ENCODE results near the gene ZNF883. TPM values are rescaled to one million over a fixed set of nuclear protein-coding genes. Genes with fewer than 3 reads are reported as not detected.

The ZNF883 gene
- total RNA-seq, 4 donors from 2014 or later, result 1.3 to 13.3 (median 6.5) TPM

GRCh38 chr9:112945620-112946208, 66.3 kb downstream of the ZNF883 start:
- Histone ChIP-seq H3K4me3 (no peak overlapping the region), H3K27me3 (peaks cover 0 to under 1% of the 10 kb centered on the region in 2 donors), H3K36me3 (no peaks in the 10 kb centered on the region), H3K9me3 (no peaks in the 10 kb centered on the region), H3K27ac (no peak overlapping the region), H3K4me1 (no peaks in the 10 kb centered on the region)
- intact Hi-C loops (cut with DNase I; ENCODE audit: low total_unique reads), result no loop called here
- TF ChIP-seq, protein P1, sequence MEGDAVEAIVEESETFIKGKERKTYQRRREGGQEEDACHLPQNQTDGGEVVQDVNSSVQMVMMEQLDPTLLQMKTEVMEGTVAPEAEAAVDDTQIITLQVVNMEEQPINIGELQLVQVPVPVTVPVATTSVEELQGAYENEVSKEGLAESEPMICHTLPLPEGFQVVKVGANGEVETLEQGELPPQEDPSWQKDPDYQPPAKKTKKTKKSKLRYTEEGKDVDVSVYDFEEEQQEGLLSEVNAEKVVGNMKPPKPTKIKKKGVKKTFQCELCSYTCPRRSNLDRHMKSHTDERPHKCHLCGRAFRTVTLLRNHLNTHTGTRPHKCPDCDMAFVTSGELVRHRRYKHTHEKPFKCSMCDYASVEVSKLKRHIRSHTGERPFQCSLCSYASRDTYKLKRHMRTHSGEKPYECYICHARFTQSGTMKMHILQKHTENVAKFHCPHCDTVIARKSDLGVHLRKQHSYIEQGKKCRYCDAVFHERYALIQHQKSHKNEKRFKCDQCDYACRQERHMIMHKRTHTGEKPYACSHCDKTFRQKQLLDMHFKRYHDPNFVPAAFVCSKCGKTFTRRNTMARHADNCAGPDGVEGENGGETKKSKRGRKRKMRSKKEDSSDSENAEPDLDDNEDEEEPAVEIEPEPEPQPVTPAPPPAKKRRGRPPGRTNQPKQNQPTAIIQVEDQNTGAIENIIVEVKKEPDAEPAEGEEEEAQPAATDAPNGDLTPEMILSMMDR (IDR thresholded peaks at IDR 0.05), result no peak
- TF ChIP-seq POLR2A (IDR thresholded peaks at IDR 0.05), result no peak
- DNase-seq, result no peak

DNA sequence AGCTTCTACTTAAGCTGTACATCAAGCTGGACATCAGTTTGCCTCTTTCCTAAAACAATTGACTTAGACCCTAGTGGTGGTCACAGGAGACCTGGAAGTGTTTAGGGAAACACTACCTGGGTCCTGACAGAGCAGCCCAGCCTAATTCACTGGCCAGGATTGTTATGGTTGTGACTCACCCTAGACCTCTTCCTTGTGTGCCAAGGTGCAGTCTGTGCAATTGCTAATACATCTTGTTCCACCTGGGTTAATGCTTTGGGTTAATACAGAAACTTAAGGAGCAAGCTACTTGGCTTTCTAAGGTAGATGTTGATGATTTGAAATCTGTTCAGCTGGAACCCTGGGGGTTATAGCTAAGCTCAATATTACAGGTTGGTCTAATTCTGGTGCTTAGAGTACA, 72.6 kb downstream of the ZNF883 start:
- DNase-seq, result no peak
- H3K9me3 ChIP-seq, result no peaks in the 10 kb centered on the region
- H3K27ac ChIP-seq, result no peak overlapping the region
- H3K36me3 ChIP-seq, result no peaks in the 10 kb centered on the region
- no peaks in the 10 kb centered on the region for H3K27me3 ChIP-seq
- no peak for TF ChIP-seq POLR2A (IDR thresholded peaks at IDR 0.05)
- TF ChIP-seq, protein P1 (IDR thresholded peaks at IDR 0.05), result no peak
- H3K4me1 ChIP-seq, result no peaks in the 10 kb centered on the region
- H3K4me3 ChIP-seq, result no peak overlapping the region
- intact Hi-C loops (cut with DNase I; ENCODE audit: low total_unique reads), result no loop called here

GRCh38 chr9:112933696-112934095, 78.3 kb downstream of the ZNF883 start:
- no peak for DNase-seq
- Histone ChIP-seq H3K4me1 (no peaks in the 10 kb centered on the region), H3K36me3 (no peaks in the 10 kb centered on the region), H3K27ac (no peak overlapping the region), H3K27me3 (no peaks in the 10 kb centered on the region), H3K9me3 (no peaks in the 10 kb centered on the region), H3K4me3 (no peak overlapping the region)
- intact Hi-C loops (cut with DNase I; ENCODE audit: low total_unique reads), result no loop called here
- TF ChIP-seq, protein P1 (IDR thresholded peaks at IDR 0.05), result no peak
- TF ChIP-seq POLR2A (IDR thresholded peaks at IDR 0.05), result no peak

- Histone ChIP-seq H3K27me3 (no peaks in the 10 kb centered on the region), H3K4me3 (no peak overlapping the region), H3K27ac (no peak overlapping the region), H3K36me3 (no peaks in the 10 kb centered on the region), H3K4me1 (no peaks in the 10 kb centered on the region), H3K9me3 (no peaks in the 10 kb centered on the region)
- intact Hi-C loops (cut with DNase I; ENCODE audit: low total_unique reads), result no loop called here
- DNase-seq, result no peak
- no peak for TF ChIP-seq POLR2A (IDR thresholded peaks at IDR 0.05)
- TF ChIP-seq, protein P1 (IDR thresholded peaks at IDR 0.05), result peak in 1 of 4 experiments; percentile 5
These were observed 86.8 kb downstream of the ZNF883 start for GRCh38 chr9:112925058-112925641.

DNA sequence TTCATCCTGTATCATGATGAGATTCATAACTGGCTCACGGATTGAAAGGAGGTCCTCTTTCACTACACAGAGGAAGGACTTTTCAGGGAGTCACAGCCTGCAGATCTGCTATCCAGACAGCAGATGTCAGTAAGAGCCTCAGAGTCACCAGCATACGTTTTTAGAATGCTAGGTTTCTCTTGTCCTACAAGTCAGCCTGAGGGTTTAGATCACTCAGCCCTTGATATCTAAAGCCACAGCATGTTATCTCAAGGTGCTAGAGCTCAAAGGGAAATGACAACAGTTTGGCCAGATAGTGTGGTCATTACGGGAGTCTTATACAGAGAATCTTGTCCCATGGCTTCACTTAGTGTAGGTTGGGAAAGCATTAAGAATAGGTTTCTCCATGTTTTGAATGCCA, 90.4 kb downstream of the ZNF883 start:
- no peak for TF ChIP-seq POLR2A (IDR thresholded peaks at IDR 0.05)
- TF ChIP-seq, protein P1 (IDR thresholded peaks at IDR 0.05), result peak in 1 of 4 experiments; percentile 7
- intact Hi-C loops (cut with DNase I; ENCODE audit: low total_unique reads), result no loop called here
- H3K4me3 ChIP-seq, result no peak overlapping the region

More for the DNA sequence above, 90.4 kb downstream of the ZNF883 start:
- Histone ChIP-seq H3K27ac (no peak overlapping the region), H3K36me3 (no peaks in the 10 kb centered on the region), H3K9me3 (no peaks in the 10 kb centered on the region), H3K4me1 (no peaks in the 10 kb centered on the region), H3K27me3 (no peaks in the 10 kb centered on the region)
- DNase-seq, result no peak

Measured in uterus (tissue), 4 donors.